ENCODE measurements around the gene PCBP4.
"Not testable (repeated sequence)": the region's sequence is repeated elsewhere in the genome, so short reads cannot be mapped to it uniquely, and the experiment has no call there.

The PCBP4 gene

GRCh38 chr3:52001443-52001974 is 34.3 kb upstream of the PCBP4 start:
- Mint-ChIP-seq H3K4me3 (no peak overlapping the region), H3K36me3 (no peaks in the 10 kb centered on the region), H3K9me3 (no peaks in the 10 kb centered on the region), H3K27me3 (no peaks in the 10 kb centered on the region), H3K4me1 (peaks cover 3% of the 10 kb centered on the region), H3K27ac (no peak overlapping the region)
- DNase-seq (ENCODE audit: low spot score in 2 of 2), result peak; percentile 87 to 92
- peak; percentile 99 for ATAC-seq (ENCODE audit: low read depth)

GRCh38 chr3:51999846-52000245 is 32.6 kb upstream of the PCBP4 start:
- peaks cover 9% of the 10 kb centered on the region for H3K4me1 Mint-ChIP-seq
- H3K27ac Mint-ChIP-seq, result no peak overlapping the region
- H3K9me3 Mint-ChIP-seq, result no peaks in the 10 kb centered on the region
- peaks cover 2% of the 10 kb centered on the region for H3K36me3 Mint-ChIP-seq
- no peak for ATAC-seq (ENCODE audit: low read depth)
- no peaks in the 10 kb centered on the region for H3K27me3 Mint-ChIP-seq
- DNase-seq (ENCODE audit: low spot score in 2 of 2), result no peak
- no peak overlapping the region for H3K4me3 Mint-ChIP-seq

- no peak overlapping the region for H3K4me3 Mint-ChIP-seq
- H3K9me3 Mint-ChIP-seq, result no peaks in the 10 kb centered on the region
- ATAC-seq (ENCODE audit: low read depth) (no peak), DNase-seq (ENCODE audit: low spot score in 2 of 2) (no peak)
- peaks cover 17% of the 10 kb centered on the region for H3K4me1 Mint-ChIP-seq
- H3K27me3 Mint-ChIP-seq, result no peaks in the 10 kb centered on the region
- H3K36me3 Mint-ChIP-seq, result peaks cover 10% of the 10 kb centered on the region
- no peak overlapping the region for H3K27ac Mint-ChIP-seq
Measured at GRCh38 chr3:51998774-51999173, 31.5 kb upstream of the PCBP4 start.

- peaks cover 20% of the 10 kb centered on the region for H3K4me1 Mint-ChIP-seq
- peaks cover 11% of the 10 kb centered on the region for H3K36me3 Mint-ChIP-seq
- no peaks in the 10 kb centered on the region for H3K27me3 Mint-ChIP-seq
- H3K9me3 Mint-ChIP-seq, result no peaks in the 10 kb centered on the region
- H3K27ac Mint-ChIP-seq, result no peak overlapping the region
- DNase-seq (ENCODE audit: low spot score in 2 of 2) (no peak), ATAC-seq (ENCODE audit: low read depth) (no peak)
- no peak overlapping the region for H3K4me3 Mint-ChIP-seq
Measured at GRCh38 chr3:51997935-51998596, 30.8 kb upstream of the PCBP4 start.

GRCh38 chr3:51997172-51997571 is 29.9 kb upstream of the PCBP4 start:
- no peak for DNase-seq (ENCODE audit: low spot score in 2 of 2)
- Mint-ChIP-seq H3K4me3 (peak overlapping the region; percentile 21), H3K9me3 (no peaks in the 10 kb centered on the region), H3K27me3 (no peaks in the 10 kb centered on the region), H3K36me3 (peaks cover 12% of the 10 kb centered on the region), H3K4me1 (peaks cover 20% of the 10 kb centered on the region), H3K27ac (no peak overlapping the region)
- no peak for ATAC-seq (ENCODE audit: low read depth)

- Mint-ChIP-seq H3K27ac (peak within 1 kb of the TSS; percentile 99), H3K9me3 (no peaks in the 10 kb centered on the region), H3K36me3 (peaks cover 15% of the 10 kb centered on the region), H3K4me3 (peak within 1 kb of the TSS; percentile 98), H3K27me3 (no peaks in the 10 kb centered on the region), H3K4me1 (peaks cover 17% of the 10 kb centered on the region)
- ATAC-seq (ENCODE audit: low read depth) (peak; percentile 96), DNase-seq (ENCODE audit: low spot score in 2 of 2) (peak; percentile 88)
Measured at GRCh38 chr3:51995346-51996163, 28.3 kb upstream of the PCBP4 start, which contains the start of gene RPL29. RPL29 (minus strand) TSS chr3:51995895; CDS start chr3:51995461, 434 bp downstream.

GRCh38 chr3:51994530-51994929 is 27.3 kb upstream of the PCBP4 start:
- H3K4me3 Mint-ChIP-seq, result peak overlapping the region; percentile 98
- no peaks in the 10 kb centered on the region for H3K9me3 Mint-ChIP-seq
- peaks cover 15% of the 10 kb centered on the region for H3K36me3 Mint-ChIP-seq
- no peak for ATAC-seq (ENCODE audit: low read depth)
- H3K4me1 Mint-ChIP-seq, result peaks cover 17% of the 10 kb centered on the region
- peak overlapping the region; percentile 99 for H3K27ac Mint-ChIP-seq
- no peak for DNase-seq (ENCODE audit: low spot score in 2 of 2)
- H3K27me3 Mint-ChIP-seq, result no peaks in the 10 kb centered on the region

GRCh38 chr3:51993657-51994056 is 26.4 kb upstream of the PCBP4 start:
- H3K27me3 Mint-ChIP-seq; H3K4me3 Mint-ChIP-seq; ATAC-seq (ENCODE audit: low read depth); H3K9me3 Mint-ChIP-seq; DNase-seq (ENCODE audit: low spot score in 2 of 2): not testable (repeated sequence)
- Mint-ChIP-seq H3K27ac (peak overlapping the region; percentile 99), H3K36me3 (peaks cover 15% of the 10 kb centered on the region), H3K4me1 (peaks cover 23% of the 10 kb centered on the region)

GRCh38 chr3:51992017-51992682 is 24.9 kb upstream of the PCBP4 start:
- peaks cover 26% of the 10 kb centered on the region for H3K4me1 Mint-ChIP-seq
- no peak overlapping the region for H3K27ac Mint-ChIP-seq
- peaks cover 15% of the 10 kb centered on the region for H3K36me3 Mint-ChIP-seq
- no peaks in the 10 kb centered on the region for H3K27me3 Mint-ChIP-seq
- no peak for ATAC-seq (ENCODE audit: low read depth)
- no peaks in the 10 kb centered on the region for H3K9me3 Mint-ChIP-seq
- DNase-seq (ENCODE audit: low spot score in 2 of 2), result no peak
- H3K4me3 Mint-ChIP-seq, result no peak overlapping the region

GRCh38 chr3:51990501-51990971 is 23.3 kb upstream of the PCBP4 start:
- Mint-ChIP-seq H3K4me1 (peaks cover 22% of the 10 kb centered on the region), H3K36me3 (peaks cover 13% of the 10 kb centered on the region)
- not testable (repeated sequence) for DNase-seq (ENCODE audit: low spot score in 2 of 2); ATAC-seq (ENCODE audit: low read depth); H3K27ac Mint-ChIP-seq; H3K4me3 Mint-ChIP-seq; H3K27me3 Mint-ChIP-seq; H3K9me3 Mint-ChIP-seq

GRCh38 chr3:51988286-51989146 is 21.3 kb upstream of the PCBP4 start:
- H3K36me3 Mint-ChIP-seq, result peaks cover 4% of the 10 kb centered on the region
- H3K27me3 Mint-ChIP-seq, result no peaks in the 10 kb centered on the region
- DNase-seq (ENCODE audit: low spot score in 2 of 2) (no peak), ATAC-seq (ENCODE audit: low read depth) (no peak)
- no peak overlapping the region for H3K4me3 Mint-ChIP-seq
- peak overlapping the region; percentile 52 for H3K27ac Mint-ChIP-seq
- H3K9me3 Mint-ChIP-seq, result no peaks in the 10 kb centered on the region
- peaks cover 14% of the 10 kb centered on the region for H3K4me1 Mint-ChIP-seq

- Mint-ChIP-seq H3K27ac (no peak overlapping the region), H3K4me1 (peaks cover 17% of the 10 kb centered on the region)
Measured at GRCh38 chr3:51987568-51987967, 20.3 kb upstream of the PCBP4 start.

More at GRCh38 chr3:51987568-51987967, 20.3 kb upstream of the PCBP4 start:
- DNase-seq (ENCODE audit: low spot score in 2 of 2) (no peak), ATAC-seq (ENCODE audit: low read depth) (no peak)
- H3K4me3 Mint-ChIP-seq, result no peak overlapping the region
- no peaks in the 10 kb centered on the region for H3K9me3 Mint-ChIP-seq
- H3K27me3 Mint-ChIP-seq, result no peaks in the 10 kb centered on the region
- peaks cover 4% of the 10 kb centered on the region for H3K36me3 Mint-ChIP-seq
